Stimulated activated CD8-positive, alpha-beta memory T cell treated with anti-CD3 and anti-CD28 coated beads, Interleukin-7, amount 100 ng/mL, for 24 hours (primary cell): ENCODE data around the gene RPS18.
"Not testable (repeated sequence)": the region's sequence is repeated elsewhere in the genome, so short reads cannot be mapped to it uniquely, and the experiment has no call there.

ENCODE experiments used
- DNase-seq: peaks from one replicate; pipeline ENCODE4 v3.0.0-alpha.2; 2020; ENCODE audit warnings: low read depth

RPS18 gene

GRCh38 chr6:33271468-33272274, at the start of gene RPS18, which contains the start of gene VPS52:
RPS18 (plus strand) TSS chr6:33272075; CDS start chr6:33272120, 45 bp downstream.
VPS52 (minus strand) TSS chr6:33271876; CDS start chr6:33271675, 201 bp downstream.
- DNase-seq: peak; percentile 65

- not testable (repeated sequence) for DNase-seq
These were observed 45.3 kb upstream of the RPS18 start for GRCh38 chr6:33226503-33227120.

- DNase-seq: no peak
These were observed 36.6 kb upstream of the RPS18 start for GRCh38 chr6:33235221-33235634.

GRCh38 chr6:33236328-33236727, 35.5 kb upstream of the RPS18 start:
- no peak for DNase-seq

GRCh38 chr6:33236852-33237251, 35.0 kb upstream of the RPS18 start:
- DNase-seq: no peak

GRCh38 chr6:33237741-33238140, 34.1 kb upstream of the RPS18 start:
- no peak for DNase-seq

- no peak for DNase-seq
These were observed 29.9 kb upstream of the RPS18 start for GRCh38 chr6:33241968-33242367.

GRCh38 chr6:33243476-33243875, 28.4 kb upstream of the RPS18 start:
- DNase-seq: no peak

- peak; percentile 89 for DNase-seq
These were observed 23.8 kb upstream of the RPS18 start for GRCh38 chr6:33247977-33248642.

- no peak for DNase-seq
These were observed 23.3 kb upstream of the RPS18 start for GRCh38 chr6:33248643-33248931.

- peak; percentile 89 for DNase-seq
These were observed 22.7 kb upstream of the RPS18 start for GRCh38 chr6:33248932-33249731.

- DNase-seq: no peak
These were observed 21.9 kb upstream of the RPS18 start for GRCh38 chr6:33249732-33250630.

GRCh38 chr6:33250731-33251130, 21.1 kb upstream of the RPS18 start:
- DNase-seq: no peak

- no peak for DNase-seq
These were observed 20.4 kb upstream of the RPS18 start for GRCh38 chr6:33251395-33252012.

GRCh38 chr6:33252759-33253158, 19.1 kb upstream of the RPS18 start:
- no peak for DNase-seq

GRCh38 chr6:33254591-33254990, 17.3 kb upstream of the RPS18 start:
- no peak for DNase-seq

GRCh38 chr6:33259032-33259431, 12.8 kb upstream of the RPS18 start:
- no peak for DNase-seq

GRCh38 chr6:33262490-33262889, 9.4 kb upstream of the RPS18 start:
- DNase-seq: not testable (repeated sequence)

GRCh38 chr6:33264015-33264414, 7.9 kb upstream of the RPS18 start:
- DNase-seq: no peak

- no peak for DNase-seq
These were observed 783 bp upstream of the RPS18 start for GRCh38 chr6:33271117-33271467.
